HepG2 (cell line): Measurements from ENCODE around the gene SMO.

Experiments
- KMT2B ChIP-seq: IDR thresholded peaks from 2 replicates; pipeline ENCODE4 v1.6.1; 2016; ENCODE audit warnings: missing genetic modification reagents, missing compliant biosample characterization
- MAFF ChIP-seq: IDR thresholded peaks from 2 replicates; pipeline ENCODE4 v1.6.1; 2011; ENCODE audit warnings: low read depth, low read length, improper control_type of control experiment
- PRMT3 ChIP-seq: sonication (generic); formaldehyde crosslinking; IDR thresholded peaks from 2 replicates; pipeline ENCODE4 v1.8.1; 2022; ENCODE audit warnings: low read depth, mild to moderate bottlenecking, moderate library complexity, missing genetic modification reagents, borderline replicate concordance
- SOX6 ChIP-seq, 2 experiments: fragments of 450-650 bp in 1 of 2; sonication (generic) in 1 of 2; formaldehyde crosslinking in 1 of 2; IDR thresholded peaks; 2 replicates each; pipeline versions ENCODE4 v1.4.0 to v1.6.1; 2017 to 2020; ENCODE audit warnings: antibody characterized with exemption in 1 of 2, mild to moderate bottlenecking in 1 of 2, missing genetic modification reagents in 1 of 2
- SRF ChIP-seq: IDR thresholded peaks from 2 replicates; pipeline ENCODE4 v1.6.1; 2011; ENCODE audit warnings: mild to moderate bottlenecking, low read depth, low read length, moderate library complexity
- ZNF362 ChIP-seq: sonication (generic); formaldehyde crosslinking; IDR thresholded peaks from 2 replicates; pipeline ENCODE4 v1.4.0; 2020; ENCODE audit warnings: missing genetic modification reagents, mild to moderate bottlenecking, borderline replicate concordance
- TF ChIP-seq, protein P1 (sequence below): sonication (generic); formaldehyde crosslinking; IDR thresholded peaks from 2 replicates; pipeline ENCODE4 v1.4.0; 2020; ENCODE audit warnings: mild to moderate bottlenecking, missing genetic modification reagents

DNA sequence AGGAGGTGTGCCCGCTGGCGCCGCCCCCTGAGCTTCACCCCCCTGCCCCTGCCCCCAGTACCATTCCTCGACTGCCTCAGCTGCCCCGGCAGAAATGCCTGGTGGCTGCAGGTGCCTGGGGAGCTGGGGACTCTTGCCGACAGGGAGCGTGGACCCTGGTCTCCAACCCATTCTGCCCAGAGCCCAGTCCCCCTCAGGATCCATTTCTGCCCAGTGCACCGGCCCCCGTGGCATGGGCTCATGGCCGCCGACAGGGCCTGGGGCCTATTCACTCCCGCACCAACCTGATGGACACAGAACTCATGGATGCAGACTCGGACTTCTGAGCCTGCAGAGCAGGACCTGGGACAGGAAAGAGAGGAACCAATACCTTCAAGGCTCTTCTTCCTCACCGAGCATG lies 23.7 kb downstream of the SMO start:
- no peak for TF ChIP-seq SRF
- TF ChIP-seq PRMT3 (CRISPR knock-in tag): no peak
- no peak for TF ChIP-seq ZNF362 (CRISPR knock-in tag)
- TF ChIP-seq SOX6 (IDR thresholded peaks at IDR 0.05): no peak
- TF ChIP-seq SOX6 (CRISPR knock-in tag; IDR thresholded peaks at IDR 0.05): no peak
- TF ChIP-seq, protein P1, sequence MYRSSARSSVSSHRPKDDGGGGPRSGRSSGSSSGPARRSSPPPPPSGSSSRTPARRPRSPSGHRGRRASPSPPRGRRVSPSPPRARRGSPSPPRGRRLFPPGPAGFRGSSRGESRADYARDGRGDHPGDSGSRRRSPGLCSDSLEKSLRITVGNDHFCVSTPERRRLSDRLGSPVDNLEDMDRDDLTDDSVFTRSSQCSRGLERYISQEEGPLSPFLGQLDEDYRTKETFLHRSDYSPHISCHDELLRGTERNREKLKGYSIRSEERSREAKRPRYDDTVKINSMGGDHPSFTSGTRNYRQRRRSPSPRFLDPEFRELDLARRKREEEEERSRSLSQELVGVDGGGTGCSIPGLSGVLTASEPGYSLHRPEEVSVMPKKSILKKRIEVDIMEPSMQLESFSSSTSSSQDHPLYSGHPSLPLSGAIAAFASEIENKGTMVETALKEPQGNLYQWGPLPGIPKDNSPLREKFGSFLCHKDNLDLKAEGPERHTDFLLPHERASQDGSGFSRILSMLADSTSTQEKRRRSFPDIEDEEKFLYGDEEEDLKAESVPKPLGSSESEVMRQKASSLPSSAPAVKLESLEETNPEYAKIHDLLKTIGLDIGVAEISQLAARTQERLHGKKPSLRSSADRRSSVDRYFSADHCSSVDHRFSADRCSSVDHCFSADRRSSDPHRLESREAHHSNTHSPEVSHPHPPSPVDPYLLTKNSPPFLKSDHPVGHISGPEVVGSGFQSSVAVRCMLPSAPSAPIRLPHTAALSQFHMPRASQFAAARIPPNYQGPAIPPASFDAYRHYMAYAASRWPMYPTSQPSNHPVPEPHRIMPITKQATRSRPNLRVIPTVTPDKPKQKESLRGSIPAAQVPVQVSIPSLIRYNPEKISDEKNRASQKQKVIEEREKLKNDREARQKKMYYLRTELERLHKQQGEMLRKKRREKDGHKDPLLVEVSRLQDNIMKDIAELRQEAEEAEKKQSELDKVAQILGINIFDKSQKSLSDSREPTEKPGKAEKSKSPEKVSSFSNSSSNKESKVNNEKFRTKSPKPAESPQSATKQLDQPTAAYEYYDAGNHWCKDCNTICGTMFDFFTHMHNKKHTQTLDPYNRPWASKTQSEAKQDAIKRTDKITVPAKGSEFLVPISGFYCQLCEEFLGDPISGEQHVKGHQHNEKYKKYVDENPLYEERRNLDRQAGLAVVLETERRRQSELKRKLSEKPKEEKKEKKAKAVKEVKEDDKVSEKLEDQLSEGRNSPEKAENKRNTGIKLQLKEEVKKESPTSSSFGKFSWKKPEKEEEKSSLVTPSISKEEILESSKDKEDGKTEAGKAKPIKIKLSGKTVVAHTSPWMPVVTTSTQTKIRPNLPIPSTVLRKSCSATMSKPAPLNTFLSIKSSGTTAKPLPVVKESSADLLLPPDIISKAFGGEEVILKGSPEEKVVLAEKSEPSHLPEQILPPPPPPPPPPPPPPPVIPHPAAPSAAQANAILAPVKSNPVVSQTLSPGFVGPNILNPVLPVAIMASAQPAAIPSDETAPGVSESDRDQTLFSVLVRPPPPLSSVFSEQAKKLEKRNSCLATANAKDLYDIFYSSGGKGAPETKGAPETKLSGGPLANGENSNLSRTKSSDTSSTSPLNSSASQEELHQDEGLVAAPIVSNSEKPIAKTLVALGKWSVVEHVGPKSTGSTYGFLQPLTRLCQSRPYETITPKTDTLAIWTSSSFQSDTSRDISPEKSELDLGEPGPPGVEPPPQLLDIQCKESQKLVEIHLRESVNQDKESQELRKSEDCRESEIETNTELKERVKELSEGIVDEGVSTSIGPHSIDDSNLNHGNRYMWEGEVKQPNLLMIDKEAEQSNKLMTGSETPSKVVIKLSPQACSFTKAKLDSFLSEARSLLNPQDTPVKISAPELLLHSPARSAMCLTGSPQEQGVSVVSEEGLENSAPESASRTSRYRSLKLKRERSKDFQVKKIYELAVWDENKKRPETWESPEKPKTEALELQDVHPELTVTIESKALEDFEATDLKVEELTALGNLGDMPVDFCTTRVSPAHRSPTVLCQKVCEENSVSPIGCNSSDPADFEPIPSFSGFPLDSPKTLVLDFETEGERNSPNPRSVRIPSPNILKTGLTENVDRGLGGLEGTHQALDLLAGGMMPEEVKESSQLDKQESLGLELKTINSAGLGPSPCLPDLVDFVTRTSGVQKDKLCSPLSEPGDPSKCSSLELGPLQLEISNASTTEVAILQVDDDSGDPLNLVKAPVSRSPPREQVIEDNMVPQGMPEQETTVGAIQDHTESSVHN (CRISPR knock-in tag): no peak
- TF ChIP-seq KMT2B (CRISPR knock-in tag): no peak
- TF ChIP-seq MAFF: no peak
